Smooth muscle cell (in vitro differentiated cells): Measurements from ENCODE around the gene PDE7B. TPM values are rescaled to one million over a fixed set of nuclear protein-coding genes. Genes with fewer than 3 reads are reported as not detected.

Experiments
- DNase-seq: peaks from one replicate; lab custom pipeline; 2025; ENCODE audit not compliant: unreplicated experiment; lab: John Stamatoyannopoulos, UW
- H2AFZ ChIP-seq: fragments of 200-600 bp; sonication (generic); 2 replicates; pipeline ENCODE4 v1.6.0; 2016; ENCODE audit warnings: antibody characterized with exemption, low read depth, mild to moderate bottlenecking
- H3F3A ChIP-seq: fragments of 200-600 bp; sonication (generic); 2 replicates; pipeline ENCODE4 v1.6.0; 2017; ENCODE audit warnings: antibody characterized with exemption, low read depth
- H3K27ac ChIP-seq: fragments of 200-600 bp; sonication (generic); 2 replicates; pipeline ENCODE4 v1.5.1; 2016; ENCODE audit warnings: low read depth, mild to moderate bottlenecking
- H3K27me3 ChIP-seq: fragments of 200-600 bp; sonication (generic); 2 replicates; pipeline ENCODE4 v1.6.1; 2016; ENCODE audit warnings: low read depth, mild to moderate bottlenecking
- H3K36me3 ChIP-seq: fragments of 200-600 bp; sonication (generic); 2 replicates; pipeline ENCODE4 v1.5.1; 2016; ENCODE audit warnings: low read depth
- H3K4me1 ChIP-seq: fragments of 200-600 bp; sonication (generic); 2 replicates; pipeline ENCODE4 v1.5.1; 2016; ENCODE audit warnings: low read depth
- H3K4me2 ChIP-seq: fragments of 200-600 bp; sonication (generic); 2 replicates; pipeline ENCODE4 v1.6.0; 2016; ENCODE audit warnings: mild to moderate bottlenecking
- H3K4me3 ChIP-seq: fragments of 200-600 bp; sonication (generic); 2 replicates; pipeline ENCODE4 v1.5.1; 2016; ENCODE audit warnings: mild to moderate bottlenecking
- H3K79me2 ChIP-seq: fragments of 200-600 bp; sonication (generic); 2 replicates; pipeline ENCODE4 v1.6.0; 2016; ENCODE audit warnings: low read depth, mild to moderate bottlenecking
- H3K9ac ChIP-seq: fragments of 200-600 bp; sonication (generic); 2 replicates; pipeline ENCODE4 v1.6.0; 2016; ENCODE audit warnings: low read depth
- H3K9me3 ChIP-seq: fragments of 200-600 bp; sonication (generic); replicated peaks from 2 replicates; pipeline ENCODE4 v1.5.1; 2016; ENCODE audit warnings: low read depth
- H4K20me1 ChIP-seq: fragments of 200-600 bp; sonication (generic); 2 replicates; pipeline ENCODE4 v1.6.0; 2016; ENCODE audit warnings: low read depth
- WGBS: methylation state at CpG from one replicate; pipeline ENCODE4 v1.1.7; 2016; ENCODE audit warnings: low lambda C conversion rate; 5-methylcytosine and 5-hydroxymethylcytosine counted together
- polyA plus RNA-seq: library from polyadenylated mRNA; unstranded; fragments of >200 nt; fragmentation: Nextera tagmentation; extraction: Ambion mirVana; gene quantifications from 2 replicates; pipeline ENCODE4 v1.2.1, GENCODE V29; 2016
- total RNA-seq: library from RNA; depleted of rRNA; stranded (reverse); fragments of >200 nt; gene quantifications from 2 replicates; pipeline ENCODE4 v1.2.3, GENCODE V29; 2014
- TF ChIP-seq, protein P1 (sequence below): fragments of 200-600 bp; sonication (generic); IDR thresholded peaks from 2 replicates; pipeline ENCODE4 v1.5.1; 2017; ENCODE audit warnings: borderline replicate concordance, mild to moderate bottlenecking, antibody characterized with exemption; ENCODE audit not compliant: insufficient read depth, poor library complexity, severe bottlenecking

PDE7B gene
- total and polyA plus RNA-seq, 2 experiments from 2014 or later: 23.5 to 36.9 TPM

DNA sequence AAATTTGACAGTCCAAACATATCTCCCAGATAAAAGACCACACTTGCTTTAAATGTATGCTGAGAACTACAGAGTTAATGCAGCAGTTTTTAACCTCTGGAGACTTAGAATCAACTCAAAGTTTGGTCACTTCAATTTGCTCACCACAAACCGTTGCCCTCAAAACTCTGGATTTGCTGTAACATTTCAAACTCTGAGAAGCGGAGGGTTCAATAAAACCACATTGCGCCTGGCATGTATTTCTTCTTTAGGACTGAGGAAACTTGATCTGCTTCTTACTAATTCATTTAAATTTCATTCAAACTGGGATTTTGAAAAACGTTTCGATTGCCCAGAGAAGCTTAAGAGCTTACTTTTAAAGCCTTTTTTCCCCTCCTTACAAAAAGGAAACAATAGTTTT, 282.8 kb downstream of the PDE7B start:
- H3K27ac ChIP-seq: no peak overlapping the region
- peaks cover 11% of the 10 kb centered on the region for H3K79me2 ChIP-seq
- peaks cover 15% of the 10 kb centered on the region for H4K20me1 ChIP-seq
- WGBS: 73% methylated on average over 5 of the region's 5 CpGs
- H3K4me3 ChIP-seq: no peak overlapping the region
- H3K4me2 ChIP-seq: no peak overlapping the region
- no peak overlapping the region for H2AFZ ChIP-seq
- H3K9me3 ChIP-seq: no peaks in the 10 kb centered on the region
- H3K36me3 ChIP-seq: no peaks in the 10 kb centered on the region
- H3F3A ChIP-seq: peaks cover 4% of the 10 kb centered on the region
- no peak for DNase-seq
- no peak overlapping the region for H3K9ac ChIP-seq
- TF ChIP-seq, protein P1, sequence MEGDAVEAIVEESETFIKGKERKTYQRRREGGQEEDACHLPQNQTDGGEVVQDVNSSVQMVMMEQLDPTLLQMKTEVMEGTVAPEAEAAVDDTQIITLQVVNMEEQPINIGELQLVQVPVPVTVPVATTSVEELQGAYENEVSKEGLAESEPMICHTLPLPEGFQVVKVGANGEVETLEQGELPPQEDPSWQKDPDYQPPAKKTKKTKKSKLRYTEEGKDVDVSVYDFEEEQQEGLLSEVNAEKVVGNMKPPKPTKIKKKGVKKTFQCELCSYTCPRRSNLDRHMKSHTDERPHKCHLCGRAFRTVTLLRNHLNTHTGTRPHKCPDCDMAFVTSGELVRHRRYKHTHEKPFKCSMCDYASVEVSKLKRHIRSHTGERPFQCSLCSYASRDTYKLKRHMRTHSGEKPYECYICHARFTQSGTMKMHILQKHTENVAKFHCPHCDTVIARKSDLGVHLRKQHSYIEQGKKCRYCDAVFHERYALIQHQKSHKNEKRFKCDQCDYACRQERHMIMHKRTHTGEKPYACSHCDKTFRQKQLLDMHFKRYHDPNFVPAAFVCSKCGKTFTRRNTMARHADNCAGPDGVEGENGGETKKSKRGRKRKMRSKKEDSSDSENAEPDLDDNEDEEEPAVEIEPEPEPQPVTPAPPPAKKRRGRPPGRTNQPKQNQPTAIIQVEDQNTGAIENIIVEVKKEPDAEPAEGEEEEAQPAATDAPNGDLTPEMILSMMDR: no peak
- no peaks in the 10 kb centered on the region for H3K27me3 ChIP-seq
- H3K4me1 ChIP-seq: peaks cover 10% of the 10 kb centered on the region

DNA sequence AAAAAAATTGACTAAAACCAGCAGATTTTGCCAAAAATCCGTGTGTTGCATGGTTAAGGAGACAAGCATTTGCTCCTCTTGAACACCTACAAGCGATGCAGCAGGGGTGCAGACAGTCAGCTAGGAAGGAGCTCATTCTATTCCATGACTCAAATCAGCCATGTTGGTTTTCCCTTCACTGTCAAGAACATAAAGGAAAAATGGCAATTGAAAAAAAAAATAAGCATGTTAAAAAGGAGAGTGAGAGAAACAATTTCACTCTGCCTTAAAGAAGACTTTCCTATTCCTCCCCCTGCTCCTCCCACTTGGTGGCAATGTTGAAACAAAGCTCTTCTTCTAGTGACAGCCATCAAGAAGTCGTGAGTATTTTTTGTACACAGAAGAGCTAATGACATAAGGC, 283.2 kb downstream of the PDE7B start:
- WGBS: 84% methylated on average over 3 of the region's 3 CpGs
- H3K36me3 ChIP-seq: no peaks in the 10 kb centered on the region
- H3K9ac ChIP-seq: no peak overlapping the region
- no peak overlapping the region for H3K27ac ChIP-seq
- H3K9me3 ChIP-seq: no peaks in the 10 kb centered on the region
- H2AFZ ChIP-seq: no peak overlapping the region
- DNase-seq: no peak
- no peak overlapping the region for H3K4me2 ChIP-seq
- peaks cover 10% of the 10 kb centered on the region for H3K4me1 ChIP-seq
- H3K27me3 ChIP-seq: no peaks in the 10 kb centered on the region
- peaks cover 4% of the 10 kb centered on the region for H3F3A ChIP-seq
- H3K4me3 ChIP-seq: no peak overlapping the region
- peaks cover 11% of the 10 kb centered on the region for H3K79me2 ChIP-seq
- H4K20me1 ChIP-seq: peaks cover 15% of the 10 kb centered on the region
- TF ChIP-seq, protein P1: no peak

DNA sequence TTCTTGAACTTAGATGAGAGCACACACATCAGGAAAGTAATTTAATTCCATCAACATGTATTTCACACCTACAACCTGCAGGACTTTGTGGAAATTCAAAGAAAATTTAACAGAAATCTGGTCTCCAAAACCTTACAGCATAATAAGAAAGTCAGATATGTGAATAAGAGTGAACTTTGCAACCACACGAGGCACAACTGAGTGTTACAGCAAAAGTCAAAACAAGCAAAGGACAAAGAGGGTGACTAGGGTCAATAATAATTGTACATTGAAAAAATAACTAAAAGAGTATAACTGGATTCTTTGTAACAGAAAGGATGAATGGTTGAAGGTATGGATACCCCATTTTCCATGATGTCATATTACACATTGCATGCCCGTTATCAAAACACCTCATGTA, 284.8 kb downstream of the PDE7B start:
- Histone ChIP-seq H2AFZ (no peak overlapping the region), H3K4me3 (no peak overlapping the region), H3K27me3 (no peaks in the 10 kb centered on the region), H3K9ac (no peak overlapping the region), H4K20me1 (peaks cover 15% of the 10 kb centered on the region), H3K27ac (no peak overlapping the region), H3K4me1 (peaks cover 10% of the 10 kb centered on the region), H3F3A (peaks cover 4% of the 10 kb centered on the region), H3K36me3 (no peaks in the 10 kb centered on the region), H3K9me3 (no peaks in the 10 kb centered on the region), H3K4me2 (no peak overlapping the region), H3K79me2 (peaks cover 13% of the 10 kb centered on the region)
- no peak for DNase-seq
- 89% methylated on average over 2 of the region's 2 CpGs for WGBS
- TF ChIP-seq, protein P1: no peak

DNA sequence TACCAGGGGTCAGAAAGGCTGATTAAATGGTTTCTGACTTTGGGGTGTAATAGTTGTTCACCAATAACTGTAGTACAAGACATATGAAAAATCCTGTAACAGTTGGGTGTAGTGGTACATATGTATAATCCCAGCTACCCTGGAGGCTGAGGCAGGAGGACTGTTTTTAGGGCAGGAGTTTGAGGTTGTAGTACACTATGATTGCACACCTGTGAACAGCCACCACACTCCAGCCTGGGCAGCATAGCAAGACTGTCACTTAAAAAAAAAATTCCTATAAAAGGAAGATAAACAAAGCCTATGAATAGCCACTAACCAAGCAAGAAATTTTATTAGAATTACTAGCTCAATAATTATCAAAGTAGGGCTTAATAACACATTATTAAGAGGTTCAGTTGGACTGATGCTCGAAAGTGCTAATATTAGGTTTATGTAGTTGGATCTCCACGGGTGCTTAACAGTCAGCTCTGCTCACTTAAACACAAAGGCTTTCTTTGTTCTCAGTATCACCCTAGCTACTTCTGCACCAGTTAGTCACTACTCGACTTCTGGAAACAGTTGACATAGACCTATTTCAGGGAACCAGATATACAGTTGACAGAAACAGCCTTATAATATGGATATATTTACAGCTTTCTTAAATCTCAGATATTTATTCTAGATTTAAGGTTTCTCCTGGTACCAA, 285.6 kb downstream of the PDE7B start:
- peaks cover 20% of the 10 kb centered on the region for H3K79me2 ChIP-seq
- no peaks in the 10 kb centered on the region for H3K36me3 ChIP-seq
- no peak overlapping the region for H3K4me3 ChIP-seq
- H3K27me3 ChIP-seq: no peaks in the 10 kb centered on the region
- peak overlapping the region; percentile 5 for H3K4me2 ChIP-seq
- WGBS: 11% methylated on average over 3 of the region's 3 CpGs
- no peak overlapping the region for H3K27ac ChIP-seq
- peaks cover 15% of the 10 kb centered on the region for H4K20me1 ChIP-seq
- no peak overlapping the region for H2AFZ ChIP-seq
- H3K4me1 ChIP-seq: peaks cover 10% of the 10 kb centered on the region
- H3K9ac ChIP-seq: no peak overlapping the region
- TF ChIP-seq, protein P1: no peak
- H3F3A ChIP-seq: peaks cover 4% of the 10 kb centered on the region
- no peaks in the 10 kb centered on the region for H3K9me3 ChIP-seq
- DNase-seq: no peak
